HepG2 (cell line): ENCODE measurements around the gene JUND. TPM values are rescaled to one million over a fixed set of nuclear protein-coding genes. Genes with fewer than 3 reads are reported as not detected.
A peak's percentile ranks its signal among the peaks of the same experiment; 100 is the strongest.

Experiments
- ETV5 ChIP-seq: IDR thresholded peaks from 2 replicates; pipeline ENCODE4 v1.6.1; 2018; ENCODE audit warnings: missing biosample characterization, missing genetic modification reagents, inconsistent platforms, borderline replicate concordance
- HDAC6 ChIP-seq: fragments of 200-600 bp; sonication (generic); IDR thresholded peaks from 2 replicates; pipeline ENCODE4 v1.7.0; 2017; ENCODE audit warnings: mild to moderate bottlenecking, antibody characterized with exemption, low read length, low read depth
- HOXA7 ChIP-seq: sonication (generic); formaldehyde crosslinking; IDR thresholded peaks from 2 replicates; pipeline ENCODE4 v1.8.1; 2022; ENCODE audit warnings: mild to moderate bottlenecking, missing genetic modification reagents, moderate library complexity
- KMT2B ChIP-seq: IDR thresholded peaks from 2 replicates; pipeline ENCODE4 v1.6.1; 2016; ENCODE audit warnings: missing genetic modification reagents, missing compliant biosample characterization
- RBM22 ChIP-seq: fragments of 200-400 bp; formaldehyde crosslinking; optimal IDR thresholded peaks from 2 replicates; pipeline ENCODE3; 2017; ENCODE audit warnings: mild to moderate bottlenecking, low read length, moderate library complexity
- SALL1 ChIP-seq: sonication (generic); formaldehyde crosslinking; IDR thresholded peaks from 2 replicates; pipeline ENCODE4 v1.8.0; 2022; ENCODE audit warnings: mild to moderate bottlenecking, missing genetic modification reagents
- SAP130 ChIP-seq: IDR thresholded peaks from 2 replicates; pipeline ENCODE4 v1.6.1; 2016; ENCODE audit warnings: low read depth
- WIZ ChIP-seq: sonication (generic); formaldehyde crosslinking; IDR thresholded peaks from 2 replicates; pipeline ENCODE4 v1.5.1; 2020; ENCODE audit warnings: mild to moderate bottlenecking, missing genetic modification reagents
- ZFX ChIP-seq: sonication (generic); formaldehyde crosslinking; IDR thresholded peaks from 2 replicates; pipeline ENCODE4 v1.4.0; 2020; ENCODE audit warnings: mild to moderate bottlenecking, low read depth, missing genetic modification reagents, moderate library complexity
- ZFY ChIP-seq: sonication (generic); formaldehyde crosslinking; IDR thresholded peaks from 2 replicates; pipeline ENCODE4 v1.4.0; 2020; ENCODE audit warnings: missing genetic modification reagents
- ZNF225 ChIP-seq: sonication (generic); formaldehyde crosslinking; IDR thresholded peaks from 2 replicates; pipeline ENCODE4 v1.4.0; 2020; ENCODE audit warnings: mild to moderate bottlenecking, missing genetic modification reagents
- ZNF547 ChIP-seq: sonication (generic); formaldehyde crosslinking; IDR thresholded peaks from 2 replicates; pipeline ENCODE4 v1.5.1; 2020; ENCODE audit warnings: mild to moderate bottlenecking, missing genetic modification reagents
- ZNF782 ChIP-seq: sonication (generic); formaldehyde crosslinking; IDR thresholded peaks from 2 replicates; pipeline ENCODE4 v1.4.0; 2020; ENCODE audit warnings: missing genetic modification reagents, mild to moderate bottlenecking, borderline replicate concordance
- polyA plus RNA-seq, 8 experiments: library from polyadenylated mRNA; depleted of rRNA in 3 of 8; stranded (reverse) in 7 of 8; unstranded in 1 of 8; fragments of >200 nt; fragmentation: Illumina TruSeq in 4 of 8; extraction: Trizol in 4 of 8; gene quantifications; 2 replicates each; pipeline versions ENCODE4 v1.2.1 to v1.2.3, GENCODE V29; 2011 to 2016; ENCODE audit warnings: low read depth in 4 of 8, missing spikeins in 1 of 8, mixed read lengths in 1 of 8; ENCODE audit not compliant: insufficient read depth in 1 of 8
- total RNA-seq, 5 experiments: library from RNA; depleted of rRNA; stranded (reverse); fragments of >200 nt; fragmentation: Illumina TruSeq; extraction: Trizol; gene quantifications; 2 replicates each; pipeline ENCODE4 v1.2.3, GENCODE V29; 2016; ENCODE audit warnings: low read depth in 1 of 5
- TF ChIP-seq, protein P1 (sequence below): sonication (generic); formaldehyde crosslinking; IDR thresholded peaks from 2 replicates; pipeline ENCODE4 v1.8.0; 2022; ENCODE audit warnings: missing genetic modification reagents, mild to moderate bottlenecking, moderate library complexity, borderline replicate concordance
- TF ChIP-seq, protein P2 (sequence below): sonication (generic); formaldehyde crosslinking; IDR thresholded peaks from 2 replicates; pipeline ENCODE4 v1.5.0; 2020; ENCODE audit warnings: mild to moderate bottlenecking, missing genetic modification reagents, moderate library complexity
- TF ChIP-seq, protein P3 (sequence below): sonication (generic); formaldehyde crosslinking; IDR thresholded peaks from 2 replicates; pipeline ENCODE4 v1.8.1; 2023; ENCODE audit warnings: mild to moderate bottlenecking, missing genetic modification reagents
- TF ChIP-seq, protein P4 (sequence below): sonication (generic); formaldehyde crosslinking; IDR thresholded peaks from 2 replicates; pipeline ENCODE4 v1.5.1; 2020; ENCODE audit warnings: mild to moderate bottlenecking, missing genetic modification reagents, moderate library complexity

Gene JUND
- total and polyA plus RNA-seq, 2 of the 13 experiments (the other 11 are each of a cell fraction or from before 2014, with no cell fraction given): 41.2 to 59.8 TPM

DNA sequence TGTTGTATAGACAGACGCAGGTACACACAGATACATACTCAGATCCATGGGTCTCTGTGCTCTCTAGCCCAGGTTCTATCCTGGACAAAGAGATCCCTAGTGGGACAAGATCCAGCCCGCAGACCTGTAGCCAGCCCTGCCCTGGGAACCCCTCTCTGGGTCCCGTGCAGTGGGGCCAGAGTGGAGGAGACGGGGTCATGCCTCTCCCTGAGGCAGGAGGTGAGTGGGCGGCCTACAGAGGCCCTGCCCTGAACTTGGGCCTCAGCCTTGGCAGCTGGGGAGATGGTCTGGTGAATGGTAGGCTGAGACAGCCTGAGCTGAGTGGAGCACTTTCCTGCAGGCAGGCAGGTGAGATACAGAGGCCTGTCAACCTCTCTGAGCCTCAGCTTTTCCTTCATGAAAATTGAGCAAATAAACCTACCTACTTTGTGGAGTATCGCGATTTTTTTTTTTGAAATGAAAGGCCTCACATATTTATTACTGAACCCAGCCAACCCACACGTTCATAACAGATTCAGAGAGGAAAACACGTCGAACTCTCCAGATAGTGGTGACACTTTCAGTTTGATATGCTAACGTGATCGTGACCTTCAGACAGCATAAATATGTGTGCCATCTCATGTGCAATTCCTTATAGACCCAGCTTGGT lies 3.4 kb upstream of the JUND start (continued):
- TF ChIP-seq HDAC6 (no peak), ZNF782 (CRISPR knock-in tag) (no peak), KMT2B (CRISPR knock-in tag) (no peak), HOXA7 (CRISPR knock-in tag) (no peak), ZFY (peak; percentile 61), SALL1 (peak; percentile 22; the same call in 1 of the 2 replicates), RBM22 (no peak), ZFX (CRISPR knock-in tag) (peak; percentile 81), ZNF225 (CRISPR knock-in tag) (no peak), SAP130 (CRISPR knock-in tag) (0 out of 2 replicates have a peak, but pooled peaks have one; percentile 13), ETV5 (CRISPR knock-in tag) (no peak), WIZ (CRISPR knock-in tag) (no peak), ZNF547 (CRISPR knock-in tag) (no peak)
- TF ChIP-seq, protein P1, sequence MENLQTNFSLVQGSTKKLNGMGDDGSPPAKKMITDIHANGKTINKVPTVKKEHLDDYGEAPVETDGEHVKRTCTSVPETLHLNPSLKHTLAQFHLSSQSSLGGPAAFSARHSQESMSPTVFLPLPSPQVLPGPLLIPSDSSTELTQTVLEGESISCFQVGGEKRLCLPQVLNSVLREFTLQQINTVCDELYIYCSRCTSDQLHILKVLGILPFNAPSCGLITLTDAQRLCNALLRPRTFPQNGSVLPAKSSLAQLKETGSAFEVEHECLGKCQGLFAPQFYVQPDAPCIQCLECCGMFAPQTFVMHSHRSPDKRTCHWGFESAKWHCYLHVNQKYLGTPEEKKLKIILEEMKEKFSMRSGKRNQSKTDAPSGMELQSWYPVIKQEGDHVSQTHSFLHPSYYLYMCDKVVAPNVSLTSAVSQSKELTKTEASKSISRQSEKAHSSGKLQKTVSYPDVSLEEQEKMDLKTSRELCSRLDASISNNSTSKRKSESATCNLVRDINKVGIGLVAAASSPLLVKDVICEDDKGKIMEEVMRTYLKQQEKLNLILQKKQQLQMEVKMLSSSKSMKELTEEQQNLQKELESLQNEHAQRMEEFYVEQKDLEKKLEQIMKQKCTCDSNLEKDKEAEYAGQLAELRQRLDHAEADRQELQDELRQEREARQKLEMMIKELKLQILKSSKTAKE: no peak
- TF ChIP-seq, protein P2, sequence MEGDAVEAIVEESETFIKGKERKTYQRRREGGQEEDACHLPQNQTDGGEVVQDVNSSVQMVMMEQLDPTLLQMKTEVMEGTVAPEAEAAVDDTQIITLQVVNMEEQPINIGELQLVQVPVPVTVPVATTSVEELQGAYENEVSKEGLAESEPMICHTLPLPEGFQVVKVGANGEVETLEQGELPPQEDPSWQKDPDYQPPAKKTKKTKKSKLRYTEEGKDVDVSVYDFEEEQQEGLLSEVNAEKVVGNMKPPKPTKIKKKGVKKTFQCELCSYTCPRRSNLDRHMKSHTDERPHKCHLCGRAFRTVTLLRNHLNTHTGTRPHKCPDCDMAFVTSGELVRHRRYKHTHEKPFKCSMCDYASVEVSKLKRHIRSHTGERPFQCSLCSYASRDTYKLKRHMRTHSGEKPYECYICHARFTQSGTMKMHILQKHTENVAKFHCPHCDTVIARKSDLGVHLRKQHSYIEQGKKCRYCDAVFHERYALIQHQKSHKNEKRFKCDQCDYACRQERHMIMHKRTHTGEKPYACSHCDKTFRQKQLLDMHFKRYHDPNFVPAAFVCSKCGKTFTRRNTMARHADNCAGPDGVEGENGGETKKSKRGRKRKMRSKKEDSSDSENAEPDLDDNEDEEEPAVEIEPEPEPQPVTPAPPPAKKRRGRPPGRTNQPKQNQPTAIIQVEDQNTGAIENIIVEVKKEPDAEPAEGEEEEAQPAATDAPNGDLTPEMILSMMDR (CRISPR knock-in tag): no peak
- TF ChIP-seq, protein P3, sequence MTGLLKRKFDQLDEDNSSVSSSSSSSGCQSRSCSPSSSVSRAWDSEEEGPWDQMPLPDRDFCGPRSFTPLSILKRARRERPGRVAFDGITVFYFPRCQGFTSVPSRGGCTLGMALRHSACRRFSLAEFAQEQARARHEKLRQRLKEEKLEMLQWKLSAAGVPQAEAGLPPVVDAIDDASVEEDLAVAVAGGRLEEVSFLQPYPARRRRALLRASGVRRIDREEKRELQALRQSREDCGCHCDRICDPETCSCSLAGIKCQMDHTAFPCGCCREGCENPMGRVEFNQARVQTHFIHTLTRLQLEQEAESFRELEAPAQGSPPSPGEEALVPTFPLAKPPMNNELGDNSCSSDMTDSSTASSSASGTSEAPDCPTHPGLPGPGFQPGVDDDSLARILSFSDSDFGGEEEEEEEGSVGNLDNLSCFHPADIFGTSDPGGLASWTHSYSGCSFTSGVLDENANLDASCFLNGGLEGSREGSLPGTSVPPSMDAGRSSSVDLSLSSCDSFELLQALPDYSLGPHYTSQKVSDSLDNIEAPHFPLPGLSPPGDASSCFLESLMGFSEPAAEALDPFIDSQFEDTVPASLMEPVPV: no peak
- TF ChIP-seq, protein P4, sequence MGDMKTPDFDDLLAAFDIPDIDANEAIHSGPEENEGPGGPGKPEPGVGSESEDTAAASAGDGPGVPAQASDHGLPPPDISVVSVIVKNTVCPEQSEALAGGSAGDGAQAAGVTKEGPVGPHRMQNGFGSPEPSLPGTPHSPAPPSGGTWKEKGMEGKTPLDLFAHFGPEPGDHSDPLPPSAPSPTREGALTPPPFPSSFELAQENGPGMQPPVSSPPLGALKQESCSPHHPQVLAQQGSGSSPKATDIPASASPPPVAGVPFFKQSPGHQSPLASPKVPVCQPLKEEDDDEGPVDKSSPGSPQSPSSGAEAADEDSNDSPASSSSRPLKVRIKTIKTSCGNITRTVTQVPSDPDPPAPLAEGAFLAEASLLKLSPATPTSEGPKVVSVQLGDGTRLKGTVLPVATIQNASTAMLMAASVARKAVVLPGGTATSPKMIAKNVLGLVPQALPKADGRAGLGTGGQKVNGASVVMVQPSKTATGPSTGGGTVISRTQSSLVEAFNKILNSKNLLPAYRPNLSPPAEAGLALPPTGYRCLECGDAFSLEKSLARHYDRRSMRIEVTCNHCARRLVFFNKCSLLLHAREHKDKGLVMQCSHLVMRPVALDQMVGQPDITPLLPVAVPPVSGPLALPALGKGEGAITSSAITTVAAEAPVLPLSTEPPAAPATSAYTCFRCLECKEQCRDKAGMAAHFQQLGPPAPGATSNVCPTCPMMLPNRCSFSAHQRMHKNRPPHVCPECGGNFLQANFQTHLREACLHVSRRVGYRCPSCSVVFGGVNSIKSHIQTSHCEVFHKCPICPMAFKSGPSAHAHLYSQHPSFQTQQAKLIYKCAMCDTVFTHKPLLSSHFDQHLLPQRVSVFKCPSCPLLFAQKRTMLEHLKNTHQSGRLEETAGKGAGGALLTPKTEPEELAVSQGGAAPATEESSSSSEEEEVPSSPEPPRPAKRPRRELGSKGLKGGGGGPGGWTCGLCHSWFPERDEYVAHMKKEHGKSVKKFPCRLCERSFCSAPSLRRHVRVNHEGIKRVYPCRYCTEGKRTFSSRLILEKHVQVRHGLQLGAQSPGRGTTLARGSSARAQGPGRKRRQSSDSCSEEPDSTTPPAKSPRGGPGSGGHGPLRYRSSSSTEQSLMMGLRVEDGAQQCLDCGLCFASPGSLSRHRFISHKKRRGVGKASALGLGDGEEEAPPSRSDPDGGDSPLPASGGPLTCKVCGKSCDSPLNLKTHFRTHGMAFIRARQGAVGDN (CRISPR knock-in tag): peak; percentile 70
